Measurements from ENCODE around the gene UBE2E2. TPM values are rescaled to one million over a fixed set of nuclear protein-coding genes. Genes with fewer than 3 reads are reported as not detected.
A peak's percentile ranks its signal among the peaks of the same experiment; 100 is the strongest.

UBE2E2 gene
- total RNA-seq, 1 donor from 2014 or later: 85.2 TPM

DNA sequence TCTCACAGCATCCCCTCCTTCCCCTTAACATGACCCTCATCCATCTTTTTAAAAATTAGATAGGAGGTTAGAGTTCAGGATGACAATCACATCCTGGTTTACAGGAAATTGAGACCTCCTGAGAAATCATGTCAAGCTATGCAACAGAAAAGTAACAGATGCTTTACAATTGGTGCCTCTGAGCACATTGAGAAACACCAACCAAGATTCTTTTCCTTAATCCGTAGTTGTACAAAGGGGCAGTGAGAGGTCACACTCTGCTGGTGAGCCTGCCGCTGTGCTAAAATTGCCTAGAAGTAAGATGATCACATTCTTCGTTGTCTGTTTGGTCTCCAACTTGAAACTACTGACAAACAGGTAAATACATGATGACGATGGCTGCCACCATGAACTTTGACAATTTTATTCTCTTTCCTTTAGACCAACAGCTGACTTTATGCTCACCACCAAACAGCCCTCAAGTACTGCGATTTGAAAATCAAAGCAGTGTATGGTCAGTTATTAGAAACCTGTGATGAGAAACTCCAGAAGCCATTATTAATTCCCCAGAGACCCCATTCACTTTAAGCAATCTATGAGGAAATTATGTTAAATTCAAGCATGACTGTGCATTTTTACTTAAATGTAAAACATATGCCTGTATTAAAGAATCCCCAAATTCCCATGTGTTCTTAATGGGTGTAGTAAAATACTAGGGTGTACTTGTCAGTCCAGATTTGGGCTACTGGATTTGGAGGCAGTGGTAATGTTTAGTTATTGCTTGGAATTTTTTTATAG, 392.0 kb downstream of the UBE2E2 start:
- Mint-ChIP-seq H3K27me3 (ENCODE audit: low read depth) (no peaks in the 10 kb centered on the region), H3K4me1 (ENCODE audit: low read depth) (peaks cover 26% of the 10 kb centered on the region), H3K4me3 (ENCODE audit: unreplicated experiment) (no peak overlapping the region), H3K27ac (ENCODE audit: unreplicated experiment) (no peak overlapping the region), H3K9me3 (ENCODE audit: low read depth) (peaks cover 7% of the 10 kb centered on the region), H3K36me3 (ENCODE audit: low read depth) (peaks cover 7% of the 10 kb centered on the region)
- TF ChIP-seq, protein P1, sequence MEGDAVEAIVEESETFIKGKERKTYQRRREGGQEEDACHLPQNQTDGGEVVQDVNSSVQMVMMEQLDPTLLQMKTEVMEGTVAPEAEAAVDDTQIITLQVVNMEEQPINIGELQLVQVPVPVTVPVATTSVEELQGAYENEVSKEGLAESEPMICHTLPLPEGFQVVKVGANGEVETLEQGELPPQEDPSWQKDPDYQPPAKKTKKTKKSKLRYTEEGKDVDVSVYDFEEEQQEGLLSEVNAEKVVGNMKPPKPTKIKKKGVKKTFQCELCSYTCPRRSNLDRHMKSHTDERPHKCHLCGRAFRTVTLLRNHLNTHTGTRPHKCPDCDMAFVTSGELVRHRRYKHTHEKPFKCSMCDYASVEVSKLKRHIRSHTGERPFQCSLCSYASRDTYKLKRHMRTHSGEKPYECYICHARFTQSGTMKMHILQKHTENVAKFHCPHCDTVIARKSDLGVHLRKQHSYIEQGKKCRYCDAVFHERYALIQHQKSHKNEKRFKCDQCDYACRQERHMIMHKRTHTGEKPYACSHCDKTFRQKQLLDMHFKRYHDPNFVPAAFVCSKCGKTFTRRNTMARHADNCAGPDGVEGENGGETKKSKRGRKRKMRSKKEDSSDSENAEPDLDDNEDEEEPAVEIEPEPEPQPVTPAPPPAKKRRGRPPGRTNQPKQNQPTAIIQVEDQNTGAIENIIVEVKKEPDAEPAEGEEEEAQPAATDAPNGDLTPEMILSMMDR (IDR thresholded peaks at IDR 0.05): peak; percentile 48
- no peak for DNase-seq (ENCODE audit: low spot score)

DNA sequence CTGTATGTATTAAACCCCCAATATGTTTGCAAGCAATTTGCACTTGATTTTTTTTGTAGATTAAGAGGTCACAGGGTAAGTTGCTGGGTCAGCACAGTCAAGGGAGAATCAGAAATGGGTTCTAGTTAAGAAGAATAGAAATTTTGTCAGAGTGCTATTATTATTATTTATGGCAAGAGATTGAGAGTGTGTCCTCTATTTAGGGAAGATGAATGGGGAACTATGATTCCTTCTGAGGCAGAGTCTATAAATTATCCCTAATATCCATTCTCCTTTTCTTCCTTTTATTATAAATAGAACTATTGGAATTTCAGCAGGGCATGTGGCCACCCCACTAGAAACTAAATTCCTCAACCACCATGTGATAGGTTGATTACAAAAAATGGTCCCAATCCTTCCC, 392.7 kb downstream of the UBE2E2 start:
- peaks cover 7% of the 10 kb centered on the region for H3K36me3 Mint-ChIP-seq (ENCODE audit: low read depth)
- peaks cover 22% of the 10 kb centered on the region for H3K4me1 Mint-ChIP-seq (ENCODE audit: low read depth)
- peaks cover 7% of the 10 kb centered on the region for H3K9me3 Mint-ChIP-seq (ENCODE audit: low read depth)
- no peak for DNase-seq (ENCODE audit: low spot score)
- no peak overlapping the region for H3K4me3 Mint-ChIP-seq (ENCODE audit: unreplicated experiment)
- no peaks in the 10 kb centered on the region for H3K27me3 Mint-ChIP-seq (ENCODE audit: low read depth)
- TF ChIP-seq, protein P1 (IDR thresholded peaks at IDR 0.05): no peak
- H3K27ac Mint-ChIP-seq (ENCODE audit: unreplicated experiment): no peak overlapping the region

DNA sequence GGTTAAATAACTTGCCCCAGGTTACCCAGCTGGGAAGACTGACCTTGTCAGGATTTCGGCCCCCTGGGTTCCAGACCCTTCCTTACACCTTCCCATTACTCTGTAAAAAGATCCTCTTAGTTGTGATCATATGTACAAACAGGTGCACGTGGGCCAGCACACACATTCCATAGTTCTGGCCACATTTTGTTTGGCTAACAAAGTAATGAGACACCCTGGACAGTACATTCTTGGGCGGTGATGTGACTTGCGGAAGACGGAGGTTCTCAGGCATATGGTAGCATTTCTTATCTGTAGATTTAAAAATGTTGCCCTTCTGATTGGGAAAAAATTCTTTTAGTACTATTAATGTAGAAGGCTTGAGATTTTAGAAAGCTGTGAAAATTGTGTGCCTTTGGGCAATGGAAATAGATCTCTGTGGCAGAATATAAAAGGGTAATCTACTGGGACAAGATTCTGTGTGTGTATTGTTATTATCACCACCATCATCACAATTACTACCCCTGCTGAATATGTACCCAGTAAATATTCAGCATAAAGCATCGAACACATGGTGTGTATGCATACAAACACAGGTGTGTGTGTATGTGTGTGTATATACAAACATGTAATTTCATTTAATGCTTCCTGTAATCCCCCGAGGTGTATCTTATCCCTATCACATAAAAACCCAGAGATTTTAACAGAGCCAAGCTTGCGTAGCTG, 397.2 kb downstream of the UBE2E2 start:
- Mint-ChIP-seq H3K4me1 (ENCODE audit: low read depth) (peaks cover 6% of the 10 kb centered on the region), H3K27me3 (ENCODE audit: low read depth) (no peaks in the 10 kb centered on the region), H3K27ac (ENCODE audit: unreplicated experiment) (no peak overlapping the region), H3K36me3 (ENCODE audit: low read depth) (peaks cover 7% of the 10 kb centered on the region), H3K4me3 (ENCODE audit: unreplicated experiment) (no peak overlapping the region), H3K9me3 (ENCODE audit: low read depth) (peaks cover 7% of the 10 kb centered on the region)
- no peak for DNase-seq (ENCODE audit: low spot score)
- TF ChIP-seq, protein P1 (IDR thresholded peaks at IDR 0.05): no peak

- H3K9me3 Mint-ChIP-seq (ENCODE audit: low read depth): peaks cover 5% of the 10 kb centered on the region
- TF ChIP-seq, protein P1 (IDR thresholded peaks at IDR 0.05): no peak
- no peaks in the 10 kb centered on the region for H3K27me3 Mint-ChIP-seq (ENCODE audit: low read depth)
- no peak overlapping the region for H3K4me3 Mint-ChIP-seq (ENCODE audit: unreplicated experiment)
- no peak overlapping the region for H3K27ac Mint-ChIP-seq (ENCODE audit: unreplicated experiment)
- DNase-seq (ENCODE audit: low spot score): no peak
- H3K36me3 Mint-ChIP-seq (ENCODE audit: low read depth): peaks cover 6% of the 10 kb centered on the region
- H3K4me1 Mint-ChIP-seq (ENCODE audit: low read depth): peaks cover 4% of the 10 kb centered on the region
These were observed 398.1 kb downstream of the UBE2E2 start for GRCh38 chr3:23601091-23601822.

GRCh38 chr3:23602971-23603370, 399.8 kb downstream of the UBE2E2 start:
- TF ChIP-seq, protein P1 (IDR thresholded peaks at IDR 0.05): no peak
- DNase-seq (ENCODE audit: low spot score): no peak
- Mint-ChIP-seq H3K27ac (ENCODE audit: unreplicated experiment) (no peak overlapping the region), H3K27me3 (ENCODE audit: low read depth) (no peaks in the 10 kb centered on the region), H3K36me3 (ENCODE audit: low read depth) (no peaks in the 10 kb centered on the region), H3K4me3 (ENCODE audit: unreplicated experiment) (no peak overlapping the region), H3K4me1 (ENCODE audit: low read depth) (peaks cover 4% of the 10 kb centered on the region), H3K9me3 (ENCODE audit: low read depth) (no peaks in the 10 kb centered on the region)

All from chondrocyte (in vitro differentiated cells).